Astrocyte of the cerebellum (primary cell): ENCODE results near the gene C1QTNF9.
A peak's percentile ranks its signal among the peaks of the same experiment; 100 is the strongest.

Source experiments
- DNase-seq: peaks from one replicate; pipeline ENCODE4 v3.0.0-alpha.2; 2011; ENCODE audit warnings: low read depth
- H3K4me3 ChIP-seq: 2 replicates; pipeline ENCODE4 v1.5.1; 2011; ENCODE audit warnings: mild to moderate bottlenecking, low read depth, low read length, moderate library complexity
- in situ Hi-C: cut with HindIII; loops from 2 replicates; pipeline ENCODE4 v1.10.0; 2017; ENCODE audit warnings: low sequenced_read_pairs
- TF ChIP-seq, protein P1 (sequence below): IDR thresholded peaks from 2 replicates; pipeline ENCODE4 v1.5.1; 2012; ENCODE audit warnings: low read length, low read depth, moderate library complexity, mild to moderate bottlenecking; ENCODE audit errors: missing control alignments

The C1QTNF9 gene

GRCh38 chr13:24267801-24268200 lies 41.6 kb upstream of the C1QTNF9 start:
- H3K4me3 ChIP-seq = no peak overlapping the region
- in situ Hi-C loops = no loop called here
- no peak for DNase-seq
- TF ChIP-seq, protein P1, sequence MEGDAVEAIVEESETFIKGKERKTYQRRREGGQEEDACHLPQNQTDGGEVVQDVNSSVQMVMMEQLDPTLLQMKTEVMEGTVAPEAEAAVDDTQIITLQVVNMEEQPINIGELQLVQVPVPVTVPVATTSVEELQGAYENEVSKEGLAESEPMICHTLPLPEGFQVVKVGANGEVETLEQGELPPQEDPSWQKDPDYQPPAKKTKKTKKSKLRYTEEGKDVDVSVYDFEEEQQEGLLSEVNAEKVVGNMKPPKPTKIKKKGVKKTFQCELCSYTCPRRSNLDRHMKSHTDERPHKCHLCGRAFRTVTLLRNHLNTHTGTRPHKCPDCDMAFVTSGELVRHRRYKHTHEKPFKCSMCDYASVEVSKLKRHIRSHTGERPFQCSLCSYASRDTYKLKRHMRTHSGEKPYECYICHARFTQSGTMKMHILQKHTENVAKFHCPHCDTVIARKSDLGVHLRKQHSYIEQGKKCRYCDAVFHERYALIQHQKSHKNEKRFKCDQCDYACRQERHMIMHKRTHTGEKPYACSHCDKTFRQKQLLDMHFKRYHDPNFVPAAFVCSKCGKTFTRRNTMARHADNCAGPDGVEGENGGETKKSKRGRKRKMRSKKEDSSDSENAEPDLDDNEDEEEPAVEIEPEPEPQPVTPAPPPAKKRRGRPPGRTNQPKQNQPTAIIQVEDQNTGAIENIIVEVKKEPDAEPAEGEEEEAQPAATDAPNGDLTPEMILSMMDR = no peak

- H3K4me3 ChIP-seq = no peak overlapping the region
- in situ Hi-C loops = no loop called here
- TF ChIP-seq, protein P1 = no peak
- DNase-seq = no peak
Observed at GRCh38 chr13:24269821-24270220, 39.6 kb upstream of the C1QTNF9 start.

GRCh38 chr13:24270639-24271141 lies 38.7 kb upstream of the C1QTNF9 start:
- TF ChIP-seq, protein P1 = no peak
- no peak for DNase-seq
- H3K4me3 ChIP-seq = peak overlapping the region; percentile 36
- in situ Hi-C loops = no loop called here

DNA sequence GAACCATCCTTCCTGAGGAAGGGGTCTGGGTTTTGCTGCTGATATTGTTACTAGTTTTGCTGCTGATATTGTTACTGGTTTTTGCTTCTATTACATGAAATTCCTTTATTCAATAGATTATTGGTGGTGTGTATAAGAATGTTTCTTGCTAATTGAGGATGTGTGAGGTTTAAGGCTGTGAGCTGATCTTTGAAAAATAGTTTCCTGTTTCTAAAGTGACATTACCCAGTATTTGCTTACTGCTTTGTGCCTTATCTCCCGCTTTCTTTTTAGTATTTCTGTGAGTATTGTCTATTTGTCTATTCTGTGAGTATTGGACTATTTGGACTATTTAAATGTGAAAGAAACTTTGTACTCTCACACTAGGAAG lies 38.2 kb upstream of the C1QTNF9 start:
- H3K4me3 ChIP-seq = peak overlapping the region; percentile 36
- TF ChIP-seq, protein P1 = no peak
- DNase-seq = no peak
- in situ Hi-C loops = no loop called here

- in situ Hi-C loops = no loop called here
- DNase-seq = peak; percentile 78
Observed at GRCh38 chr13:24271601-24272451, 37.6 kb upstream of the C1QTNF9 start.

GRCh38 chr13:24272452-24273161 lies 36.8 kb upstream of the C1QTNF9 start:
- TF ChIP-seq, protein P1 = no peak
- H3K4me3 ChIP-seq = peak overlapping the region; percentile 36
- in situ Hi-C loops = no loop called here
- DNase-seq = no peak

More at GRCh38 chr13:24271601-24272451, 37.6 kb upstream of the C1QTNF9 start:
- TF ChIP-seq, protein P1 = no peak
- H3K4me3 ChIP-seq = peak overlapping the region; percentile 36
